ENCODE data around the gene NEGR1. TPM values are rescaled to one million over a fixed set of nuclear protein-coding genes. Genes with fewer than 3 reads are reported as not detected.

Gene NEGR1
- polyA plus RNA-seq, 1 donor from 2014 or later = 47.4 TPM

- H4K20me1 ChIP-seq (ENCODE audit: insufficient read depth) = no peaks in the 10 kb centered on the region
- no peak overlapping the region for H3K9ac ChIP-seq (ENCODE audit: low read length)
- no peaks in the 10 kb centered on the region for H3K9me2 ChIP-seq (ENCODE audit: insufficient read depth, low read length)
- H3K4me2 ChIP-seq (ENCODE audit: low read length) = no peak overlapping the region
- no peaks in the 10 kb centered on the region for H3K36me3 ChIP-seq (ENCODE audit: insufficient read depth, low read length)
- H3K9me3 ChIP-seq (ENCODE audit: low read length) = no peaks in the 10 kb centered on the region
- no peak overlapping the region for H3K4me3 ChIP-seq (ENCODE audit: low read length)
- no peak for TF ChIP-seq TAF1 (IDR thresholded peaks at IDR 0.05; ENCODE audit: low read depth)
- TF ChIP-seq CTCF (IDR thresholded peaks at IDR 0.05; ENCODE audit: poor library complexity, severe bottlenecking) = no peak
- no peak for TF ChIP-seq EZH2 (IDR thresholded peaks at IDR 0.05; ENCODE audit: borderline replicate concordance, insufficient read depth, low read length, poor library complexity, severe bottlenecking)
- TF ChIP-seq MXI1 (conservative IDR thresholded peaks at IDR 0.05; ENCODE audit: poor library complexity, severe bottlenecking) = no peak
- TF ChIP-seq SMC3 (conservative IDR thresholded peaks at IDR 0.05; ENCODE audit: poor library complexity) = no peak
- TF ChIP-seq POLR2AphosphoS5 (IDR thresholded peaks at IDR 0.05) = no peak
- TF ChIP-seq EP300 (conservative IDR thresholded peaks at IDR 0.05; ENCODE audit: poor library complexity, severe bottlenecking) = no peak
- no peak for TF ChIP-seq RAD21 (conservative IDR thresholded peaks at IDR 0.05)
- TF ChIP-seq REST (IDR thresholded peaks at IDR 0.05; ENCODE audit: borderline replicate concordance) = no peak
- H3K27ac ChIP-seq (ENCODE audit: low read length) = no peak overlapping the region
- H3K79me2 ChIP-seq (replicated peaks; ENCODE audit: insufficient read depth, low read length) = no peaks in the 10 kb centered on the region
- no peaks in the 10 kb centered on the region for H3K27me3 ChIP-seq (ENCODE audit: insufficient read depth, low read depth, low read length)
- H3F3A ChIP-seq (ENCODE audit: insufficient read depth, low read length, poor library complexity, severe bottlenecking) = no peaks in the 10 kb centered on the region
- no peak overlapping the region for H2AFZ ChIP-seq (ENCODE audit: low read depth, low read length)
Observed at GRCh38 chr1:71792264-71792663, 490.1 kb downstream of the NEGR1 start.

GRCh38 chr1:71788113-71788512, 494.2 kb downstream of the NEGR1 start:
- H3K9me2 ChIP-seq (ENCODE audit: insufficient read depth, low read length) = no peaks in the 10 kb centered on the region
- TF ChIP-seq MXI1 (conservative IDR thresholded peaks at IDR 0.05; ENCODE audit: poor library complexity, severe bottlenecking) (no peak), POLR2AphosphoS5 (IDR thresholded peaks at IDR 0.05) (no peak)
- H3K9ac ChIP-seq (ENCODE audit: low read length) = no peak overlapping the region
- H2AFZ ChIP-seq (ENCODE audit: low read depth, low read length) = no peak overlapping the region
- no peak overlapping the region for H3K27ac ChIP-seq (ENCODE audit: low read length)
- H3K79me2 ChIP-seq (replicated peaks; ENCODE audit: insufficient read depth, low read length) = no peaks in the 10 kb centered on the region
- no peaks in the 10 kb centered on the region for H3F3A ChIP-seq (ENCODE audit: insufficient read depth, low read length, poor library complexity, severe bottlenecking)
- H3K36me3 ChIP-seq (ENCODE audit: insufficient read depth, low read length) = no peaks in the 10 kb centered on the region
- no peaks in the 10 kb centered on the region for H3K9me3 ChIP-seq (ENCODE audit: low read length)
- no peaks in the 10 kb centered on the region for H4K20me1 ChIP-seq (ENCODE audit: insufficient read depth)
- H3K4me3 ChIP-seq (ENCODE audit: low read length) = no peak overlapping the region
- H3K4me2 ChIP-seq (ENCODE audit: low read length) = no peak overlapping the region
- no peaks in the 10 kb centered on the region for H3K27me3 ChIP-seq (ENCODE audit: insufficient read depth, low read depth, low read length)

- TF ChIP-seq MXI1 (conservative IDR thresholded peaks at IDR 0.05; ENCODE audit: poor library complexity, severe bottlenecking) (no peak), REST (IDR thresholded peaks at IDR 0.05; ENCODE audit: borderline replicate concordance) (no peak)
Observed at GRCh38 chr1:71787699-71788098, 494.6 kb downstream of the NEGR1 start.

More at GRCh38 chr1:71787699-71788098, 494.6 kb downstream of the NEGR1 start:
- H3F3A ChIP-seq (ENCODE audit: insufficient read depth, low read length, poor library complexity, severe bottlenecking) = no peaks in the 10 kb centered on the region
- no peaks in the 10 kb centered on the region for H3K9me3 ChIP-seq (ENCODE audit: low read length)
- H3K27me3 ChIP-seq (ENCODE audit: insufficient read depth, low read depth, low read length) = no peaks in the 10 kb centered on the region
- no peak overlapping the region for H3K9ac ChIP-seq (ENCODE audit: low read length)
- H2AFZ ChIP-seq (ENCODE audit: low read depth, low read length) = no peak overlapping the region
- H3K27ac ChIP-seq (ENCODE audit: low read length) = no peak overlapping the region
- H3K4me2 ChIP-seq (ENCODE audit: low read length) = no peak overlapping the region
- H3K36me3 ChIP-seq (ENCODE audit: insufficient read depth, low read length) = no peaks in the 10 kb centered on the region
- no peaks in the 10 kb centered on the region for H3K9me2 ChIP-seq (ENCODE audit: insufficient read depth, low read length)
- no peaks in the 10 kb centered on the region for H3K79me2 ChIP-seq (replicated peaks; ENCODE audit: insufficient read depth, low read length)
- no peak overlapping the region for H3K4me3 ChIP-seq (ENCODE audit: low read length)
- H4K20me1 ChIP-seq (ENCODE audit: insufficient read depth) = no peaks in the 10 kb centered on the region
